Stimulated activated CD8-positive, alpha-beta memory T cell treated with anti-CD3 and anti-CD28 coated beads, Interleukin-15, amount 100 ng/mL, for 4 hours (primary cell): ENCODE measurements around the gene SYMPK.
A peak's percentile ranks its signal among the peaks of the same experiment; 100 is the strongest.

ENCODE experiments used
- DNase-seq, 2 donors: peaks; one replicate each; pipeline ENCODE4 v3.0.0-alpha.2; 2020; ENCODE audit warnings: low read depth in 2 of 2

Gene SYMPK

DNA sequence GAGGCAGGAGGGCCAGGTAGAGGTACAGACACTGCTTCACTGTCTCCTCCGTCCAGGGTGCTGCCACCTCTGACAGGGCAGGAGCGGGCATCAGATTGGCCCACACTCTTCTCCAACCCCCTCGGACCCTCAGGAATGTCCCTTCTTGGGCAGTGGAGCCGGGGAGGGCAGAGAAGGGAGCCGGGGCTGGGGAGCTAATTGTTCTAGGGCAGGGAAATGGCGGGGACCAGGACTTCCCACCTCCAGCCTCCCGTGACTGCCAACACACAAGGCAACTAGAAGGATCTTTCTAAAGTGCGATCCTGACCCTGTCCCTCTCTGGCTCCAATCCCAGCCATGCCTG, 37.7 kb downstream of the SYMPK start:
- DNase-seq, result no peak

DNA sequence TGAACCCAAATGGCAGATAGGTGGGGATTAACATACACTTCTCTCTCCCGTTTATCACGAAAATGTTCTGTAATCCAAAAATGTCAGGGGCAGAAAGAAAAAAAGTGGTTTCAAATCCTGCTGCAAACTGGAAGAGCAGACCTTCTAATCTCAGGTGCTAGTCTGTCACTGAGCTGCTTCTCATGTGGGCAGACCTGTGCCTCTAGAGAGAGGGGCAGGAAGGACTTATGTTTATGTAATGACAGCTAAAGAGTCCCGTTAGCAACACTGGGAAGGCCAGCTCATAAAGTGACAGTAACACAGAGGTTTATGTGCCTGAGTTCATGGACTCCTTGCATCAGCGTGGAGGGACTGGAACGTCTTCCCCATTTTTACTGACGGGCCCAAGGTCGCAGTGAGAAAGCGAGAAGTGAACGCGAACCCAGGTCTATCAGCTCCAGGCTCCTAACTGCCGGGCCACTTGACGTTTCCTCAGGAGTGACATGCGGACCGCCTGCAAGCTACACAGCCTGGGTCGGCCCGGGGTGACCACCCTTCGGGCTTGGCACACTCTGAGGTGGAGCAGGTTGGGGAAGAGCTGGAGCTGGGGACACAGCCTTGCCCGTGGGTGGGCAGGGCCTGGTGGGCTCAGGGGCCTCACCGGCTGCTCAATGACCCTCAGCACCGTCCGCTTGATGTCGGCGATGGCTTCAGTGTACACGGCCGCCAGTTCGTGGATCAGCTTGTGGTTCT, 38.2 kb downstream of the SYMPK start:
- DNase-seq, result no peak

DNA sequence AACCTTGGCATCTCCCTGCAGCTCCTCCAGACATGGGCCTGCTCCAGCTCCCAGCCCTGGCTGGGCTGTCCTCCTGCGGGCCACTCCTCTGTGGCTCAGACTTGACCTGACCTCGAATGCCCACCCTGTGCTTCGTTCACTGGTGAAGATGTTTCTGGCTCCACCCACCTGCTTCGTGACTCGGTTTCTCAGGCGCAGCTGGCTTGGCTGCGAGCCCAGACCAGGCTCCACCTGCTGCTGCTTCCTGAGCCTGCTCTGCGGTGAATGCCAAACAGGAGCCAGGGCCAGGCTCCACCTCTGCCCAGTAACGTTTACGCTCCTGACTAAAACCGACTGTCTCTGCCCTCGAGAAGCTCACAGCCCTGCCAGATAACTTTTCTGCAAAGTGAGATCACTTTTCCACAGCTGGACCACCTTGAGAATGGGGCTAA, 38.9 kb downstream of the SYMPK start:
- no peak for DNase-seq

DNA sequence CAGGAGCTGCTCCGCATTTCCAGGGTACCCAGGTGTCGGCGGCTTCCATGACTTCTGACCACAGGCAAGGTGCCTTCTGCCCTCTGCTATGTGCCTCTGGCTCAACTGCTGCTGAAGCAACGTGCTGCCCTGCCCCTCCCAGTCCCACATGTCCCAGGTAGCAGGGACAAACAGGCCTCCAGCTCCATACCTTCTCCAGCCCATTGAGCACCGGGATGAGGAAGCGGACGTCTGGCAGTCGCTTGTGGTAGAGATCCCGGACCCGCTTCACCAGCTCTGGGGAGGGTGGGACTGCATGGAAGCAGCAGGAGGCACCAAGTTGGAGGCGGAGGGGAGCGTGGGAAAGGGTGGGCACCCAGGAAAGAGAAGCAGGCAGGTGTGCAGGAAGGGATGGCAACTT, 39.8 kb downstream of the SYMPK start:
- DNase-seq, result no peak

DNA sequence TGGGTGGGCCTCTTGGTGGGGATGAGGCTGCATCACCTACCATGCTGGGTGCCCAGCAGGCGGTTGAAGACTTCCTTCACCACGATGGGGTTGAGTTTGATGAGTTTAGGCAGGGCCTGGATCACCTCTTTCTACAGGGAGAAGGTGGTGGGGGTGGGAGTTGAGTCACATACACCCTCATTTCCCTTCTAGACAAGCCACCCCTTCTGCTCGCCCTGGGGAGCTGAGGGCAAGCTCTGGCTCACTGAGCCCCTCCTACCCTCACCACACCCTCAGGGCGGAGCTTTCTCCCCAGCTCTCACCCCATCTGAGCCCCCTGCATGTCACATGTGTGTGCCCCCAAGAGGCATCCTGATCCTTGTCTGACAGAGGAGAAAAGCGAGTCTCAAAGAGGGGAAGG, 40.2 kb downstream of the SYMPK start:
- no peak for DNase-seq

DNA sequence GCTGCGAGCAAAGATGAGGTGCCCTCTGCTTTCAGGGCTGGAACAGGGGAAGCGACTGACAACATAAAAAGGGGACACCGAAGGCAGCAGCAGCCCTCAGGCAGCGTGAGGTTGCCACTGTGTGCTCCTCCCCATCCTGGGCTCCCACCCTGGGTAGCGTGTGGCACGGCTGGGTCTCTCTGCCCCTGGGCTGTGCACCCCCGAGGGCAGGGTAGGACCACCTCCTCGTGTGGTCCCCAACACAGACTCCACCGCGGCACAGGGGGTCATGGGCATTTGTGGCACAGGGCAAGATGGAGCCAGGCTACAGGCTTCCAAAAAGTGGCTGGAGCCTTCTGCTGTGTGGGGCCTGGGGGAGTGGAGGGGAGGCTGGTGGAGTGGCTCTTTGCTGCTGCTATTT, 41.4 kb downstream of the SYMPK start:
- DNase-seq, result no peak

DNA sequence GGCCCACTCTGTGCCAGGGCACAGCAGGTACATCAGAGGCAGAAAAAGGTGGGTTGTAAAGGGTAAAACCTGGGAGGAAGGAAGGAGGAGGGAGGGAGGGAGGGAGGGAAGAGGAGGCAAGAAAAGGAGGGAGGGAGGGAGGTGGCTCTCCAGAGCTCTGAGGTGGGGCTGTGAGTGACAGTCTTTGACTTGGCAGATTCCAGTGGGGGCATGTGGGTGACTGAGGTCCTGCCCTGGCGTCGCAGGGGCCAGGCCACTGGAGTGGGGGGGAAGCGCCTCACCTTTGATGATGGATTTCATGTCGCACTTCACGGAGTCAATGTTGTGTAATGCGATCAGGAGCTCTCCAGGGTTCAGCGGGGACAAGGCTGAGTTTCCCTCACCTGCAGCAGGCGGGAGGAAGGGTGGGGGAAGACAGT, 41.8 kb downstream of the SYMPK start:
- DNase-seq, result no peak

DNA sequence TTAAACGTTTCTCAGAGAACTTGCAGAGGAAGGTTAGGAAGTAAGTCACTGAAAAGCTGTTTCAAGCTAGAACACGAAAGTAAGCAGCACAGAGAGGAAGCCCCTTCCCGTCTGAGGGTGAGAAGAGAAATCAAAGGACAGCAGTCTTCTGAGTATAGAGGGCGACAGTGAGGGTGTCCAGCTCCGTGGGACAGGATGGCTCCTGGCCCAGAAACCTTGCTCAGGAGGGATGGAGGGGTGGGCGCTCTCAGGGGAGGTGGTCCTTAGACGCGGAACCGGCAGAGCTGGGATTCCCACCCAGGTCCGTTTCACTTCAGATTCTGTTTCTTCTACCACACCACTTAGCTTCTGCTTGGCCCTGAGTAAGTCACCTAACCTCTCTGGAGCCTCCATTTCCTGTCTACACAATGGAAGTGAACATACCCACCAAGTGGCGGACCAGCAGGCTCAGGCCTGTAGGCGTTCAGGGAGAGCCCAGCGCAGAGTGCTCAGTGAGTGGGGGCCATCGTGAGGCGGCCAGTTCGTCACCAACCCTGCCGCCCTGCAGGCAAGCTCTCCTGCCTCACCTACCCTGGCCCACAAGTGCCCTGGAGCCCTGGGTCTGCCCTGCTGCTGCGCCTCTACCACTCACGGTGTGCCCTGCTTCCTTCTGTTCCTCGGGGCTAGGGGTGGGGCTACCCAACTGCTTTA, 42.4 kb downstream of the SYMPK start:
- DNase-seq, result no peak

DNA sequence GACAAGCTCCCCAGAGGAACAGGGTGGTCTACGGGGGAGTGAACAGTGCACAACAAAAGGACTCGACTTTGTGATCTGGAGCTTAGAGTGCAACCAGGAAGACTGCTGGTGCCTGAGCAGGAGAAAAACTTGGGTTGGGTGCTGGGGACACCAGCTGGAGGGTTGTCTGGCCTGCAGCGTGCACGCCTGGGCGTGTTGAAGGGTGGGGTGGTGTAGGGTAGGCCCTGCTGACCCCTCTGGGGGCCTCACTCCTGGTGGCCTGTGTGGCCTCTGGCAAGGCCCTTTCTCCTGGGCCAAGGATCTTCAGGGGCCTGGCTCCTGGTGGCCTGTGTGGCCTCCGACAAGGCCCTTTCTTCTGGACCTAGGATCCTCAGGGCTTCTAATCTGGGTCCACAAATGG, 43.2 kb downstream of the SYMPK start:
- no peak for DNase-seq

DNA sequence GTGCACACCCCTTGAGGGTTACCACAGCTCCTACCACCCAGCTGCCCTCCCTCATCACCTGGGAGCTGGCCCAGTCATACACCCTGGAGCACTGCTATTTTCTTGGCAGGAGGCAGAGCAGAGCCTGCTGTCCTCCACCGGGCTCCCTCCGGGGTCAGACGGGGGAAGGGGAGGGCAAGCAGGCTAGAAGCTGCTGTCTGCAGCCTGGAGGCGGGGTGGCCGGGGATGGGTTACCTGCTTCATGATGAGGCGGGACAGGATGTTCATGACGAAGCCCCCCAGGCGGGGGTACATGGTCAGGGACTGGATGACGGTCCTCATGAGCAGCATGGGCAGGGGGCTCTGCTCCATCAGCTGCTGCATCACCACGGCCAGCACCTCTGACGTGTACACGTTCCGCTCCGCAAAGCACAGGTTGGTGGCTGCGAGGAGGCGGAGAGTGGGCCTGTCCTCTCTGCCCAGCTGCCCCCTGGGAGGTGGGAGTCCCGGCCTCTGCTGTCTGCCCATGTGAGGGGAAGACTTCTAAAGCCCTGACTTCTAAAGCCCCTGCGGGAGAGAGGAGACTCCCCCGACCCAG, 45.1 kb downstream of the SYMPK start:
- DNase-seq, result no peak

DNA sequence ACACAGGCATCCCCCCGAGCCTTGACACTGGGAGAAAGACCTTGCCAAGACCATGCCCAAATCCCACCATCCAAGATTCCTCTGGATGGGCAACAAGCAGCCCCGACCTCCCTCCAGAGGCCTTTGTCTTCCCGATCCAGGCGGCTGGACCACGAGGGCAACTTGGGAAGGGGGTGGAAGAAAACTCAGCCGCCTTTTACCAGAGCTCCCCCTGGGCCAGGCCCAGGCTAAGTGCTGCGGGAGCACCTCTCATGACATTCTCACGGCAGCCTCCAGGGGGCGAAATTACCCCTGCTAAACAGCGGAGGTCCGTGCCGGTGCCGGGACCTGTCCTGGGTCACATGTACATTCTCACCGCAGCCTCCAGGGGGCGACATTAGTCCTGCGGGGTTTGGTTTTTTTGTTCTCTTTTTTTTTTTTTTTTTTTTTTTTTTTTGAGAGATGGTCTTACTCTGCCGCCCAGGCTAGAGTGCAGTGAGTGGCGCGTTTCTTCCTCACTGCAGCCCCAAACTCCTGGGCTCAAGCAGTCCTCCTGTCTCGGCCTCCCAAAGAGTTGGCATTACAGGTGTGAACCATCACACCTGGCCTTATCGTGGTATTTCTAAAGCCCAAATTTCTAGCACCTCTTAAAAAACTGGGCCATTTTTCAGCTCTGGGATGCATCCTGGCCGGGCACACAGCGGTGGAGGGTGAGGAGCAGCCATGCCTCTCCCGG, 45.8 kb downstream of the SYMPK start:
- peak; percentile 85 to 91 for DNase-seq

DNA sequence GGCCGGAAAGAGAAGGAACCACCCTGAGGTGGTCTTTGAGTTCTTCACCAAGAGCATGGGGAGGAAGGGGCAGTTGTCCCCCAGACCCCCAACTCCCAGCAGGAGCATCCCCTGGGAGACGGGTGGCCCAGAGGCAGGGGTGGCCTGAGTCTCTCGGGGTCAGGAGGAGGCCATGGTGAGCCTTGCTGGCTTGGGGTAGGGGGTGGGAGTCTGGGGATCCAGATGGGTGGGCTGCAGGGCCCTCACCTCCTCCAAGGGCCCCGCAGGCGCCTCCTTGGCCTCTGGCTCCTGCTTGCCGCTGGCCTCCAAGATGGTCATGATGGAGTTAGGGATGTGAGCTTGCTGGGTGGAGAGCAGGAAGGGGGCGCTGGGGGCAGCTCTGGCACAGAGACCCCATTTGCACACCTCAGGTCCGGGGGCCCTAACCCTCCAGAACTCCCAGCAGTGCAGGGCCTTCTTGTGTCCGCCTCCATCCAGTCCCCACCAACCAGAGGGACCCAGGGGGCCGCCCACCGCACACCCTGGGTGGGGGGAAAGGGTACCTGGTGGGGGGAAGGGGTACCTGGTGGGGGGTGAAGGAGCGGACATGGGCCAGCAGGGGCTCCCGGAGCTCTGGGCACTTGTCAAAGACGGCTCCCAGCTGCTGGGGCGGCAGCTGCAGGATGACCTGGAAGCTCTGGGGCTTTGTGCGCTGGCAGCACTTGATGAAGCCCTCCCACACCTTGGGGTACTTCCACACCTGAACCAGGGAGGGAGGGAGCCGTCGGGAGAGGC, 46.5 kb downstream of the SYMPK start:
- no peak for DNase-seq

DNA sequence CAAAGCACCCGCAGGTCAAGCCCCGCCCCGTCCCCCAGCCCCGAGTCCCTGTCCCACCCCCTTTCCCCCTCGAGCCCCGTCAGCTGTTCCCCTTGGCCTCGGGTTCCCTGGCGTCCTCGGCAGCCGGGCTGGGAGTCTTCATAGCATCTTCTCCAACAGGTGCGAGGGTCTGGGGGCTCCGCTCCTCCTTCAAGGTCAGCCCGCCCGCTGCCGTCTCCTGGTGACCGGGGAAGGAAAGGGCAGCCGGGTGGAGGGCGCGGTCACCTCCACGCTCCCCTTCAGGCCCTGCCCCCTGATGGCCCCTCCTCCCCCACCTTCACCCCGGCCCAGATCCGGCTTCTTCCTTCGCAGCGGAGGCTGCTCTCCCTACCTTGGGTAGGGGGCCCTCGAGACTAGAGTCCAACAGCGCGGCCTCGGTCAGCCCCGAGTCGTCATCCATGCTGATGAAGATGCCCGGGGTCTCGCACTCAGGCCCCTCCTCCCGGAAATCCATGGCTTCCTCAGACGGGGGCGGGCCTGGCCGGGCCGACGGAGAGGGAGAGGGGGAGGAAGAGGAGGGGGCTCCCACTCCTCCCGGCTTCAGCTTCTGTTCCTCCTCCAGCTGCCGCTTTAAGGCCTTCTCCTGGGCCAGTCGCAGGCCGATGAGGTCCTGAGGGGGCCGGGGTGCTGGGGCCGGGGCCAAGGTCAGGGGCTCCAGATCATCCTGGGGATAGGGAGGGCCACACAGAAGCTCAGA, 47.3 kb downstream of the SYMPK start:
- DNase-seq, result no peak

DNA sequence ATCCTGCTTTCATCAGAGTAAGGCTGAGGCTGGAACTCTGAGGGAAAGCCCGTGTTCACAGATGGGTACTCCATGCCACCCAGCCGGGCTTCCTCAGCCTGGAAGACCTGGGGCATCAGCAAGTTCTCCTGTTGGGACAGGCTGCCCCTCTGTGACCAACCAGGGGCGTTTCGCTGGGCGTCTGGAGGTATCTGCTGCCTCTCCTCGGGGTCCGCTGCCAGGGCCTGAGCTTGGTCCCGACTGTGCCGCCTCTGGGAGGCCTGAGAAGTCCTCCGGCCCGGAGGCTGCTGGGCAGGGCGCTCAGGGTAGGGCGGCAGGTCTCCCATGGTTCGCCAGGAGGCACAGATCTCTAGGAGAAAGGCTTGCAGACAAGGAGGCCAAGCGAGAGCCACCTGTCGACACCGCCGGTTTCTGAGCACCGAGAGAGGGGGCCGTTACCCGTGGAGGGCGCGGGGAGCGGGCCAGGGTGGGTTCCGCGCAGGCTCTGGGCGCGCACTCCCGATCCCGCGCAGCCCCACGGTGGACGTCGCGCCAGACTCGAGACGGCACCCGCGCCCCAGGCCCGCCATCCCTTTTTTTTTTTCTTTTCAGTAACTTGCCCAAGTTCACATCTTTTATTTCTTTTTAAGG, 48.0 kb downstream of the SYMPK start, which contains the start of gene RSPH6A:
TSS of gene RSPH6A (minus strand) at position 458 of the 630 bp plus-strand sequence. CDS start at position 326, 132 bp downstream.
- no peak for DNase-seq

DNA sequence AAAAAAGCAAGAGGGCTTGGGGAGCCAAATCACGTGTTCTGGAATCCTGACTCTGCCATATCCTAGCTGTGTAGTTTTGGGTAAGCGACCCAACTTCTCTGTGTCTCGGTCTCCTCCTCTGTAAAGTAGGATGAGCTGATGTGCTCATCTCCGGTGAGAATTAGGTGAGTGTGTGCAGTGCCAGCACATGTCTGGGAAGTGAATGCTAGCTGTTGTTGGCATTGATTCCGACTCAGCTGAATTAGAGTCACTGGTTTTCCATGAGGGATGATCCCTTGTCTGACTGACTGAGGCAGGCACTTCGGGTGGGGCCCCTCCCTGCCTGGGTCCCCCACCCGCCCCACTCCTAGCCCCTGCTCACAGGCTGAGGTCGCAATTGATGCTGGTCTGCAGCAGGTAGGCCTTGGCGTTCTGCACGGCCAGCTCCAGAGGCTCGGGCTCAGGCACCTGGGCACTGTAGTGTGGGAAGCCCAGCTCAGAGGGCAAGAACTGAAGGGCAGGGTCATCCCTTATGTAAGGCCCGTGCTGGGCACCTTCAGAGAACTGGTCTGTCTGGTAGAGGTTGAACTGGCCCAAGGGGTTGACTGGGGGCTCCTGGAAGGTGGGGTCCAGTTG, 48.7 kb downstream of the SYMPK start:
- no peak for DNase-seq

DNA sequence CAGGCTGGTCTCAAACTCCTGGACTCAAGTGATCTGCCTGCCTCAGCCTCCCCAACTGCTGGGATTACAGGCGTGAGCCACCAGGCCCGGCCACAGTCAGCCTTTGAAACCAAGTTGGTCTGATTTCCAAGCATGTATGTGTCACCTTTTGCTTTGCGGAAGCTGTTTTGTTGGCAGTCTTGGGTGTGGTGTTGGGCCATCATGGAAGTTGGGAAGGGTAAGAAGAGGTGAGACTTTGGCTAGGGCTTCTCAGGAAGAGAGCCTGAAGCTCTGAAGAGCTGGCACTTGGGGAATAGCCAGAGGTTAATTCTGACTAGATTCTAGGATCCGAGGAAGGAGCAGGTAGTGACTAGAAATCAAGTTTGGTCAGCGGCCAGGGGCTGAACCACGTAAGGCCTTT, 50.6 kb downstream of the SYMPK start:
- DNase-seq, result no peak

DNA sequence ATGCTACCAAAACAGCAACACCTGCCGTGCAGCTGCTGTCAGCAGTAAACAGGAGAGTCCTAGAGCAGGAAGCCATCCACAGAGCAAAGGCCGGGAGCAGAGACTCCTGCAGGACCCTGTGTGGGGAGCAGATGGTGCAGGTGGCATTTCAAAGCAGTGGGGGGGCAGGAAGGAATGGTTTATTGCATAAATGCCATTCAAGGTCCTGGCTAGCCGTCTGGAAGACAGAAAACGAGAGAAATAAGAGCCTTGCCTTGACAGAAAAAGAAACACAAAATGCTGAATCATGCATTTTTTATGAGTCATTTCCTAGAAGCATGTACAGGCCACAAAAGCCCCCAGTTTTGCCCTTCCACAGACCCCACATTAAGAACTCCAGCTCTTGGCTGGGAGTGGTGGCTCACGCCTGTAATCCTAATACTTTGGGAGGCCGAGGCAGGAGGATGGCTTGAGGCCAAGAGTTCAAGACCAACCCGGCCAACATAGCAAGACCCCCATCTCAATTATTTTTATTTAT, 53.2 kb downstream of the SYMPK start:
- DNase-seq, result no peak

DNA sequence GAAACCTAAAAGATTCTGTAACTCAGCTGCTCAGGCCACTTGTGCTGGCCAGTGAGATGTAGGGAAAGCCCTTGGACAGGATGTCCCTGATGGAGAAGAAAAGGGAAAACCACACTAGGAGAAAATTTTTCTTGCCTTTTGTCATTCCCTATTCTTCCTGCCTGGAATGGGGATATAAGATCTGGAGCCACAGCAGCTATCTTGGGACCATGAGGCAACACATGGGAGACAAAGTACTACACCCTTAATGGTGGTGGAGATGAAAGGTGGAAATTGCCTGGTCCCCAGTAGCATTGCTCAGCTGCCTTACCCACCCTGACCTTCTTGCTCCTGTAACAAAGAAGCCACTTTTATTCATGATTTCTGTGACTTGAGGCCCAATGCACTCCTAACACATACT, 57.2 kb downstream of the SYMPK start:
- no peak for DNase-seq

DNA sequence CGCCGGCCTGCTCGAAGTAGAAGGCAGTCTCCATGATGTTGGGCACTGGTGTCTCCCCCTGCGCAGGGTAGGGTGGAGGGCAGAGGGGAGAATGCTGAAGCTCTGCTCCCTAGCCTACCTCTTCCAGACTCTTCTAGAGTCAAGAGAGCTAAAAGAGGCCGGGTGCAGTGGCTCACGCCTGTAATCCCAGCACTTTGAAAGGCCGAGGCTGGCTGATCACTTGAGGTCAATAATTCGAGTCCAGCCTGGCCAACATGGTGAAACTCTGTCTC, 58.1 kb downstream of the SYMPK start:
- no peak for DNase-seq
